Prostate gland (tissue), 2 donors: ENCODE measurements around the gene GREB1.

Experiments
- POLR2A ChIP-seq: fragments of 450-650 bp; IDR thresholded peaks from one replicate; pipeline ENCODE4 v1.6.1; 2016; ENCODE audit warnings: antibody characterized with exemption, mild to moderate bottlenecking
- POLR2AphosphoS5 ChIP-seq: sonication (generic); formaldehyde crosslinking; IDR thresholded peaks from one replicate; pipeline ENCODE4 v1.6.1; 2017; ENCODE audit warnings: antibody characterized with exemption
- TF ChIP-seq, protein P1 (sequence below), 4 experiments: fragments of 200-600 bp in 2 of 4; fragments of 450-650 bp in 2 of 4; sonication (generic) in 2 of 4; IDR thresholded peaks; 1 replicate in 3 of 4; 2 replicates in 1 of 4; pipeline ENCODE4 v1.5.1; 2016 to 2019; ENCODE audit warnings: antibody characterized with exemption in 4 of 4, mild to moderate bottlenecking in 2 of 4, moderate library complexity in 2 of 4

DNA sequence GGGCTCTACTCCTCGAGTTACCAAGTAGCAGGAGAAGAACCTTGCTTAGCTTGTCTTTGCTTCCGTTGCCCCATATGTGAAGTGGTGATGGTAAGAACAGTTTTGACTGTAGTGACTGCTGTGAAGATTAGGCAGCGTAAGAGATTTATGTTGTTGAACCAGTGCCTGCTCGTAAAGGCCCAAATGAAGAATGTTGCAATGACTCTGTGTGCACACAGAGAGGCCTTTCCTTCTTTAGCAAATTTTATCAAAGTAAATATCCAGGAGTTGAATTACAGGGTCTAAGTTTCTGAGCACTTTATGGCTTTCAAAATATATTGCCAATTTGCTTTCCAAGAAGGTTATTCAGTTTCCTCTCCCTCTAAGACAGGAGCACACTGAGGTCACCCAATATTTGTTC is 121.7 kb downstream of the GREB1 start:
- TF ChIP-seq, protein P1, sequence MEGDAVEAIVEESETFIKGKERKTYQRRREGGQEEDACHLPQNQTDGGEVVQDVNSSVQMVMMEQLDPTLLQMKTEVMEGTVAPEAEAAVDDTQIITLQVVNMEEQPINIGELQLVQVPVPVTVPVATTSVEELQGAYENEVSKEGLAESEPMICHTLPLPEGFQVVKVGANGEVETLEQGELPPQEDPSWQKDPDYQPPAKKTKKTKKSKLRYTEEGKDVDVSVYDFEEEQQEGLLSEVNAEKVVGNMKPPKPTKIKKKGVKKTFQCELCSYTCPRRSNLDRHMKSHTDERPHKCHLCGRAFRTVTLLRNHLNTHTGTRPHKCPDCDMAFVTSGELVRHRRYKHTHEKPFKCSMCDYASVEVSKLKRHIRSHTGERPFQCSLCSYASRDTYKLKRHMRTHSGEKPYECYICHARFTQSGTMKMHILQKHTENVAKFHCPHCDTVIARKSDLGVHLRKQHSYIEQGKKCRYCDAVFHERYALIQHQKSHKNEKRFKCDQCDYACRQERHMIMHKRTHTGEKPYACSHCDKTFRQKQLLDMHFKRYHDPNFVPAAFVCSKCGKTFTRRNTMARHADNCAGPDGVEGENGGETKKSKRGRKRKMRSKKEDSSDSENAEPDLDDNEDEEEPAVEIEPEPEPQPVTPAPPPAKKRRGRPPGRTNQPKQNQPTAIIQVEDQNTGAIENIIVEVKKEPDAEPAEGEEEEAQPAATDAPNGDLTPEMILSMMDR (IDR thresholded peaks at IDR 0.05), result no peak
- no peak for TF ChIP-seq POLR2A
- peak; percentile 90 for TF ChIP-seq POLR2AphosphoS5
